Gastrocnemius medialis (tissue), 4 donors: Measurements from ENCODE around the gene CACNG7.

Experiments
- POLR2A ChIP-seq, 2 donors: fragments of 450-650 bp; IDR thresholded peaks; one replicate each; pipeline ENCODE4 v1.6.1; 2017; ENCODE audit warnings: antibody characterized with exemption in 2 of 2, mild to moderate bottlenecking in 2 of 2, moderate library complexity in 2 of 2
- TF ChIP-seq, protein P1 (sequence below), 5 experiments: fragments of 450-650 bp in 3 of 5; fragments of 200-600 bp in 2 of 5; sonication (generic) in 2 of 5; IDR thresholded peaks in 4 of 5; conservative IDR thresholded peaks in 1 of 5; 1 replicate in 4 of 5; 2 replicates in 1 of 5; pipeline ENCODE4 v1.5.1; 2016 to 2019; ENCODE audit warnings: antibody characterized with exemption in 5 of 5, mild to moderate bottlenecking in 3 of 5, moderate library complexity in 3 of 5

DNA sequence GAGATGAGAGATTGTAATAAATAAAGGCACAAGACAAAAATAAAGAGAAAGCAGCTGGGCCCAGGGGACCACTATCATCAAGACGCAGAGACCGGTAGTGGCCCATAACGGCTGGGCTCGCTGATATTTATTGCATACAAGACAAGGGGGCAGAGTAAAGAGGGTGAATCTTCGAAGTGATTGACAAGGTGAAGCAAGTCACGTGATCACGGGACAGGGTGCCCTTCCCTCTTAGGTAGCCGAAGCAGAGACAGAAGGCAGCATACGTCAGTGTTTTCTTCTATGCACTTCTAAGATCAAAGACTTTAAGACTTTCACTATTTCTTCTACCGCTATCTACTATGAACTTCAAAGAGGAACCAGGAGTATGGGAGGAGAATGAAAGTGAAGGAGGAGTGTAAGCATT, 31.7 kb upstream of the CACNG7 start:
- TF ChIP-seq, protein P1, sequence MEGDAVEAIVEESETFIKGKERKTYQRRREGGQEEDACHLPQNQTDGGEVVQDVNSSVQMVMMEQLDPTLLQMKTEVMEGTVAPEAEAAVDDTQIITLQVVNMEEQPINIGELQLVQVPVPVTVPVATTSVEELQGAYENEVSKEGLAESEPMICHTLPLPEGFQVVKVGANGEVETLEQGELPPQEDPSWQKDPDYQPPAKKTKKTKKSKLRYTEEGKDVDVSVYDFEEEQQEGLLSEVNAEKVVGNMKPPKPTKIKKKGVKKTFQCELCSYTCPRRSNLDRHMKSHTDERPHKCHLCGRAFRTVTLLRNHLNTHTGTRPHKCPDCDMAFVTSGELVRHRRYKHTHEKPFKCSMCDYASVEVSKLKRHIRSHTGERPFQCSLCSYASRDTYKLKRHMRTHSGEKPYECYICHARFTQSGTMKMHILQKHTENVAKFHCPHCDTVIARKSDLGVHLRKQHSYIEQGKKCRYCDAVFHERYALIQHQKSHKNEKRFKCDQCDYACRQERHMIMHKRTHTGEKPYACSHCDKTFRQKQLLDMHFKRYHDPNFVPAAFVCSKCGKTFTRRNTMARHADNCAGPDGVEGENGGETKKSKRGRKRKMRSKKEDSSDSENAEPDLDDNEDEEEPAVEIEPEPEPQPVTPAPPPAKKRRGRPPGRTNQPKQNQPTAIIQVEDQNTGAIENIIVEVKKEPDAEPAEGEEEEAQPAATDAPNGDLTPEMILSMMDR (IDR thresholded peaks at IDR 0.05 in 4 of 5, conservative IDR thresholded peaks at IDR 0.05 in 1 of 5): no peak
- no peak for TF ChIP-seq POLR2A (IDR thresholded peaks at IDR 0.05)
